Forelimb muscle (tissue), 1 donor: Measurements from ENCODE around the gene ADSS1. TPM values are rescaled to one million over a fixed set of nuclear protein-coding genes. Genes with fewer than 3 reads are reported as not detected.

Source experiments
- DNase-seq: peaks from one replicate; pipeline ENCODE4 v3.0.0-alpha.2; 2013; ENCODE audit warnings: low read depth
- polyA plus RNA-seq: library from polyadenylated mRNA; unstranded; fragments of 120-200 nt; gene quantifications from one replicate; pipeline ENCODE4 v1.2.1, GENCODE V29; 2013; ENCODE audit not compliant: insufficient read length

The ADSS1 gene
- polyA plus RNA-seq, 1 donor, result 82.3 TPM

DNA sequence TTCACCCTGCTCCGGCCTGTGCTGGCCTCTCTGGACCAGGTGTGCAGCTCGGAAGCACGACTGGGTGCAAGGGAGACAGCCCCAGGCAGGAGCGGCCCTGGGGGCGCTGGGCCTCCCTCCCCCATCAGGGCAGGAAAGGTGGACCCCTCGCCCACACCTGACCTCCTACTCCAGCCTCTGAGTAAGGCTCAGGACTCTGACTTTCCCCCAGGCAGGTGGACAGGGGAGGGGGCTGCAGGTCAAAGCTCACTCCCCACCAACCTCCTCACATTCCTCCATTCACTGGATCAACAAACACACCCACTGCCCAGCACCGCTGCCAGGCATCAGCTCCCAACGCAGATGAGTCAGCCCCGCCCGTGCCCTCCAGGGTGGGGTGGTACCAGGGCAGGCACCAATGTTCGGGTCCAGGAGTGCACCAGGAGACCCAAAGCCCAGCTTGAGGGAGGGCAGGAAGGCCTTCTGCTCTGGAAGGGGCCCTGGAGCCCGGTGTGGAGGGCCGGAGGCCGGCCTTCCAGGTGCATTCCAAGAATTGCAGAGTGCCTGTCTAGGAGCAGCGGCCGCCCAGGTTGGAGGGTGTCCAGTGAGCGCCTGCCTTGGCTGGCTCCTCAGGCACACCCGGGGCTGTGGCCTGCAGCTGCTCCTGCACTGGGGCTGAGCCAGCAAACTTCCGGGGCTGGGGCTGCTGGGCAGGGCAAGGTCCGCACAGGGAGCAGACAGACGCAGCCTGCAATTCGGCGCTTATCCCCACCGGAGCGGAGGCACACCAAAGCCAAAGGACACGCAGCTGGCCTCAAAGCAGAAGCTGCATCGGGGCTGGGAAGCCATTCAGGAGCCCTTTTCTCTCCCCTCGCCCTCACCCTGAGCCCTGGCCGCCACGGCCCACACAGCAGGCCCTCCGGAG, 36.2 kb upstream of the ADSS1 start:
- no peak for DNase-seq

DNA sequence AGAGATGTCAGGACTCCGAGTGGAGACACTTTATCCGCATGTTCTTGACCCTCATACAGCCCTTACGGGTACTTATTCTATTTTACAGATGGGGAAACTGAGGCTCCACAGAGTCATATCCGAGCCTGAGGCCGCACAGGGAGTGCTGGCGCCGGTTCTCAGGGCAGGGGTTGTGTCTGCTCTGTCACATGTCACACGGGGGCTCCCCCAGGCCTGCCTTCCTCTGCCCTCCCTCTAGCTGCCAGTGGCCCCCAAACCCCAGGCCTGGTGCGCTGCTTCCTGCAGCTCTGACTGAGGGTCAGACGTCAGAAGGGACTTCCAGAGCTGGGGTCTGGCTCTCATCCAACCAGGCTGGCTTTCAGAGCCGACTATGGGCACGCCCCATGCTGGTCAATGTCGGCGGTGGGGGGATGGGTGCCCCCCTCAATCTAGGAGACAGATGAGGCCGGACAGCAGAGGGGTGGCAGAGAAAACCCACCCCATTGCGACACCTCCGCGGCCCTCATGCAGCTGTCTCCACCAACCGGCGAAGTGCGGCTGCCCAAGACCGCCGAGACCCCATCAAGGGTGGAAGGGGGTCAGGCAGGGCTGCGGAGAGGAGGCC, 35.4 kb upstream of the ADSS1 start:
- DNase-seq, result no peak

DNA sequence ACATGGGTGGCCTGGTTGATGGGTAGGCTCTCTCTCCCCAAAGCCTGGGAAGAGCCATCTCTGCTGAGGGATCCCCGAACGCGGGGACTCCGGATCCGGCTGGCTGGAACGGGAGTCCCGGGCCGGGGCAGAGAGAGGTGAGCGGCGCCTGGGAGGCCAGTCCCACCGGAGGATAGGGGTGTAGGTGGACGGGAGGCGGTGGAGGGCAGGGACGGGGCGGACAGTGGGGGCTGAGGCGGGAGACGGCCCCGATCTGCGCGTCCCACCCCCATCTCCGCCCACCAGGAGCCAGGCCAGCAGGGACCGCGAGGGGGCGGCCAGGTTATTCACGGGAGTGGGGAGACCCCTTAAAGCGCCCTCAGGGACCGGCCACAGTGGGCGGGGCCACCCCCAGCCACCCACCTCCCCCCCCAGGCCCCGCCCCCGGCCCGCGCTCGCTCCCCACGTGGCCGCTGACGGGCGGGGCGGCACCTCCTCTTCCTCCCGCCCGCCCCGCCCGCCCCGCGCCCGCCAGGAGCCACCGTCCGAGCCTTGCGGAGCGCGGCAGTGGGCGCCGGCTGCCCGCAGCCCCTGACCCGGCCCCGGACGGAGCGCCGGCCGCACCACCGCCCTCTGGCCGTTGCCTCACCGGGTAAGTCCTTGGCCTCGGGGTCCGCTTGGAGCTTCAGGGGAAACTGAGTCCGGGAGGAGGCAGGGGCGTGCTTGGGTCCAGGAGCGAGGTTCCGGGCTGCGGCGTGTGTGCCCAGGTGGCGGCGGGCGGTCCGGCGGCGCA, 34.7 kb upstream of the ADSS1 start, which contains the start of gene INF2:
INF2 (plus strand) TSS at position 510 of the 772 bp plus-strand sequence. CDS start 11,748 bp downstream, outside the sequence.
- no peak for DNase-seq

DNA sequence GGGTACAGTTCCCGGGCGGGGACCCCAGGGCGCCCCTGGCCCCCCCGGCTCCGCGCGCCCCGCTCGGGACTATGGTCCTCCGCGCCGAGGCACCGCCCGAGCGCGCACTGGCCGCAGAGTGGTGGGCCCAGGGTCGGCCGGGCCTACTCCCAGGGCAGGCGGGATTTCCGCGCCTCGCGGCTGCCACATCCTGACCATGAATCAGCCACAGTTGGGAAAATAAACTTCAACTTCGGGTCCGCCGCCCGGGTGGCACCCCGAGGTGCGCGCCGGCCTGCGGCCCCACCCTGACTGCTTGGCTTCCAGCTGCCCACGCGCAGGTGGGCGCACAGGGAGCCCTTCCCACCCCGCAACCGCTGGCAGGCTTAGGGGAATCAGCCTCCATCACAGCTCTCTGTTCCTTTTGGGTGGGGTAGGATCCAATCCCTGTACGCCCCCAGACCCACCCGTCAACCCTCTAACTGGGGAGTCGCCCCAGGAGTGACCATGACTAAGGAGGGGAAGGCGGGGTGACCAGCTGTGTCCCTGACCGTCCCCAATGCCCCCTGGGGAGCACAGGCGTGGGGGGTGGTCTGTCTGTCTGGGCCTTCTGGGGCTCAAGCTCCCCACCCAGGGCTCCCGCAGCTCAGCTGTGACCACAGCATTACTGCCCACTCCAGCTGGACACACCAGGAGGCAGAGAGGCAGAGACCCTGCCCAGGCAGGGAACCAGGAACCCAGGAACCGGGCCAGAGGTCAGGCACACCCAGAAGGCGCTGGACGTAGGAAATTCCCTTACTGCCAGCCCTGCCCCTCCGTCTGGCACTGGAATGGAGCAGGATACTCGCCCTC, 33.9 kb upstream of the ADSS1 start:
- no peak for DNase-seq

DNA sequence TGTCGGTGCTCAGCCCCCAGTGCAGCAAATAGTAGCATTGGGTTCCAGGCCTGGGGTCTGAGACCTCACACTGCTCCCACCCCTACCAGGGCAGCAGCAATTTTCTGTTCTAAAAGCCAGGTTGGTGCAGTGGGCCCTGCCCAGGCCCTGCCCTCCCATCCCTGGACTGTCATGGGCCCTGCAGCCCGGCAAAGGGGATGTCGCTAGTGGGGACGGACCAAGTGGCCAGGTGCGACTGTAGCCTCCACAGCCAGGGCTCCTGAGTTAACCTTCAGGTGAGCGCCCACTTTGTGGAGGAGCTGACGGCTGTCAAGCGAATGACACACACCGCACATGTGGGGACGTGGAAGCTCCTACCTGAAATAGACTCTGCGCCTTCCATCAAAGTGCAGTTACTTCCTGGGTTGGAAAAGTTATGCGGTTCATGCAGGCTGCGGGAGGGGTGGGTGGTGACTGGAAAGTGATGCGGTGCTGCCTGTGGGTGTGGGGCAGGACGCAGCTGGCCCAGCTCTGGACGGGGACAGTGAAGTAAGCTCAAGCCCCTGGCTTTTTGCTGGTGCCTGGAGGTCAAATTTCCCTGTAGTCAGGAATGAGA, 33.1 kb upstream of the ADSS1 start:
- no peak for DNase-seq

DNA sequence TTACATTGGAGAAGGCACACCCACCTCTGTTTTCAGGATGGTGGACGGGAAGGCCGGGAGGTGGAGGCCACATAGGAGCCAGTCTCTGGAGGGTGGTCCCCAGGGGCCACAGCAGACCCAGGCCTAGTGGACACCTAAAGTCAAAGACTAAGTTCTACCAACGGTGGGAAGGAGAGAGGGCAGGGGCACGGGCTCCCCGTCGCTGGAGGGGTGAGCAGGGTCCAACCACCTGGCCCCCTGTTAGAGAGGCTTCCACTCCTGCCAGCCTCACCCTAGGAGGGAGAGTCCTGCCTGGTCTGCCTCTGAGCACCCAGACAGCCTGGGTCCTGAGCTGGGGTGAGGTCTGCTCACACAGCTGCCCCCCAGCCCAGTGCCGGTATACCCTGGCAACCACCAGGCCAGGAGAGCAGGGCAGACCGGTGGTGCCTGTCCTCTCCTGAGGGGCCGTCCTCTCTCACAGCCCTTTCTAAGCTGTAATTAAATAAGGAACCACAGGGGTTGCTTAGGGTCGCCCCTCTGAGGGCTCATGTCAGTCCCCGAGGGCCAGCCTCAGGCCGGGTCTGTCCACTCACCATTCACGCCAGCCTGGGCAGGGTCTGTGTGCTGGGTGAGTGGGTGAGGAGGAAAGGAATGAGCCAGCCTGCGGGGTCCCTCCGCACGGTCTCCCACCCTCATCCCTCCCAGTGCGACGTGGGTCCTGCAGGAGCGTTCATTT, 32.3 kb upstream of the ADSS1 start:
- no peak for DNase-seq

DNA sequence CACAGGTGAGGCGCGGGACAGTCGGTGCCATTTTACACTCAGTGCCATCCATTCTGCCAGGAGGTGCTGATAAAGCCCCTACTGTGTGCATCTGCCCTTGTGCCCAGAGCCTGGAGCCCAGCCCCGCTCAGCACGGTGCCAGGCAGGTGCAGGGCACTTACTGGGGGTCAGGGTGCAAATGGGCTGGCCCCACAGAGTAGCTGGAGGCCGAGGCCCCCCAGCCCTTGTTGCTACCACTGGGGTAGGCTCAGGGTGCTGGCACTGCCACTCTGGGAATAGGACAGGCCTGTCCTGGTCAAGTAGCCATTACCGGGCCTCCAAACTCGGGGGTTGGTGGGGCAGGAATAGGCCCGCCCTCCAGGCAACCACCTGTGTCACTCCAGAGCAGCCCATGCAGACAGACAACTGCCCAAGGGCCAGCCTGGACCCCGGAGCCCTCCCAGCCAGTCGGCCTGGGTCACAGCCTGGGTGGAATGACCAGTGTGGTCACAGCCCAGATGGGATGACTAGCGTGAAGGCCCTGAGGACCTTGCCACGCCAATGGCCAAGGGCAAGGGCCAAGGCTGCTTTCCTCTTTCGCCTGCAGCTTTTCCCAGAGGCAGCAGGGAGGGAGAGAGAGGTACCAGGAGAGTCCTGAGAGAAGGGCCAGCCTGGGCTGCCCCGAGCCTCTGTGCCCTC, 31.6 kb upstream of the ADSS1 start:
- DNase-seq, result no peak

DNA sequence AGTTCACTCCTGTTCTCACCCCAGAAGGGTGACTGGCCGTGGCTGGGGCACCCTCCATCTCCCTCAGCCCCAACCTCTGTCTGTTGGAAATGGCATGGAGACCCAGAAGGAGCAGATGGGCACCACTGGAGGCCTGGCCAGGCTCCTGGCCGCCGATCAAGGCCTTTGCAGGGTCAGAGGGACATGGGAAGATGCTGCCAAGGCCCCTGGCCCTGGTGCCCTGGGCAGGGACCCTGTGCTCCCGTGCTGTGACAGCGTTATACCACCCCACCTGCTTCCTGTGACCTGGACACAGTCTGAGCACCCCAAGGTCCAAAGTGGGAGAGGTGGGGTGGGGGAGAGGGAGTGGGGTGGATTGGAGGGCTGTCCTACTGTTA, 31.1 kb upstream of the ADSS1 start:
- DNase-seq, result no peak

DNA sequence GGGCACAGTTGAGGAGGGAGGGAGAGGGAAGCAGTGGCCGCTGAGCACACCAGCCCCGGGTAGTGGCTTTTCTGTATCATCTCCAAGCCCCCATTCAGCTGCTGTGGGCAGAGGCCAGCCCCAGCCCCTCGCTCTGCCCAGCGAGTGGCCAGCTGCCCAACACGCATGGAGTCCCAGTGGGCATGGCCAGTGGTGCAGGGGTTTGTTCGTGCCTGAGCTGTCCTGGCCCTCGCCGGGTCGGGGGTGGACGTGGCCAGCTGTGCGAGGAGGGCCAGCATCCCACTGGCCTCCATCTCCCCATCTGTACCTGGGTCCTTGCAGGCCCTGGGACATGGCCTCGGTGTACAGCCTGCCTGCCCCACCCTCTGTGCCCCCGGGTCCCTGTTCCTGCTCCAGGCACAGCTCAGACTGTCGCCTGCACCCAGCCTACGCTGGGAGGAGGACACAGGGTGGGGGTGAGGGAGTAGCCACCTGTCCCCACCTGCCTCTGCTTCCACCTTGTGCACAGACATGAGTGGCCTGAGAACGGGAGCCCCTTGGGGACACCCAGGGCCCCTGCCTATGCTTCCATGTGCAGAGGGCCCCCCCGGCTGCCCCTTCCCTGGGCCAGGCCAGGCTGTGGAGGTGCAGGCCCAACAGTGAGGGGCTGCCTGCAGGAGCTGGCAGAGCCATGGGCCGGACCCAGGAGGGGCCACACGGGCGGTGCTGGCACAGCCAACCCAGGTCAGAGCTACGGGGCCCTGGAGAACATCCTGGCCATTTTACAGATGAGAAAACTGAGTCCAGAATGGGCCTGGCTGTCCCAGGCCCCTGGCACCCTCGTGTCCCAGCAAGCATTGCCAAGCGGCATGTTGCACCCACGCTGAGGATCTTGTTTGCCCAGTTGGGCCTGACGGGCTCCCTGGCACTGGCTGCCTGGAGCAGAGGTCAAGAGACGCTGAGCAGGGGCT, 30.3 kb upstream of the ADSS1 start:
- no peak for DNase-seq

DNA sequence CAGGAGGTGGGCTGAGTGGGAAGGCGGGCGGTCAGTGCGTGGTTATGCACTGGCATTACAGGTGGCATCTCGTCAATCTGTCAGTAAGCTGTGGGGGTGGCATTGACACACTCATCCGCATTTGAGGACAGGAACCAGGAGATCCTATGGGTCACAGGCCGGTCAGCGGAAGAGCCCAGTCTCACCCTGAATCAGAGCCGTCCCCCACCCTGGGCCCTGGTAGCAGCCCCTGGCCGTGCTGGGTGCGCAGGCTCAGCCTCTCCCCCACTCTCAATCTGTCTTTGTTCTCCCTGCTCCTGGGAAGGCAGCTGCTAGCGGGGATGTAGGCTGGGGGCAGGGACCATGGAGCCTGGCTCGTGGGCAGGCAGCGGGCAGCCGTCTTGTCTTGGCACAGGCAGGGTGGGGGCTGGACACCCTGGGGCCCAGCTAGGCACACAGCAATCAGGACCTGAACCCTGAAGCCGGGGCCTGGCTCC, 29.5 kb upstream of the ADSS1 start:
- DNase-seq, result no peak

DNA sequence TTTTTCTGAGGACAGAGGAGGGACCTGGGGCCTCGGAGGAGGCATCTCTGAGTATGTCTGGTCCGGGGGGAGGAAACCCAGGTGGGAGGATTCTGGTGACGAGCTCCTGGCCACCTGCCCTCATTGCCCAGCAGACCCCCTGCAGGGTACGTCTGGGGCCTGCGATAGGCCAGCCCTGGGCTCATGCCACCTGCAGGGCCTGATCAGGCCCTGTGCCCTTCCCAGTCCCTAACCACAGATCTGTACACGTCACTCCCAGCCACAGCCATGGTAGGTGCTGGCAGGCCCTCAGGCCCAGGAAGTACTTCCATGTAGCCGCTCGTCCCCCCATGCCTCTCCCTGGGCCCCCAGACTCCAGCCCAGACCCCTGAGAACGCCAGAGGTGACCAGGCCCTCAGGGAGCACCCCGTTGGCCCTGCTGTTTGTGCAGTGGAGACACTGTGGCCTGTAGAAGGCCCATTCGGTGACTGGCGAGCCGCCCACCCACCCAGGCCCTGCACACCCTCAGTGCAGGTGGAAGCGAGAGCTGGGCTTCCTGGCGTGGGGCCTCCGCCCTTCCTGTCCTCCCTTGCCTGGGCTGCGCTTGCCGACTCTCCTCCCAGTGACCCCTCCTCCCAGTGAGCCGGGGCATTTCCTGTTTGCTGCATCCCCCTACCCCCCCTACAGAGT, 28.9 kb upstream of the ADSS1 start:
- DNase-seq, result no peak

DNA sequence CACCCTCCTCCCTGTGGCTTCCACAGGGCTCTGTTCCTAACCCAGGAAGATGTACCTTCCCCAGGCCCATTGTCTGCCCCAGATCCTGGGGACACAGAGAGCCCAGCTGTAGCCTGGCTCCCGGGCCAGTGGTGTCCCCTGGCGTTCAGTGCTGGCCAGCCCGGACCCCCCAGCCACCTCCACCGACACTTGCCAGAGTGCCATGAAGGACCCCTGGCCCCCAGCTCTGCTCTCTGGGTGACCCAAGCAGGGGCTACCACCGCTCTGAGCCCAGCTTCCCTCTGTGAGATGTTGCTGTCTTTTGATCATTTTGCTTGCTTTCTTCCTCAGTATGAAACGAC, 28.4 kb upstream of the ADSS1 start:
- DNase-seq, result no peak

DNA sequence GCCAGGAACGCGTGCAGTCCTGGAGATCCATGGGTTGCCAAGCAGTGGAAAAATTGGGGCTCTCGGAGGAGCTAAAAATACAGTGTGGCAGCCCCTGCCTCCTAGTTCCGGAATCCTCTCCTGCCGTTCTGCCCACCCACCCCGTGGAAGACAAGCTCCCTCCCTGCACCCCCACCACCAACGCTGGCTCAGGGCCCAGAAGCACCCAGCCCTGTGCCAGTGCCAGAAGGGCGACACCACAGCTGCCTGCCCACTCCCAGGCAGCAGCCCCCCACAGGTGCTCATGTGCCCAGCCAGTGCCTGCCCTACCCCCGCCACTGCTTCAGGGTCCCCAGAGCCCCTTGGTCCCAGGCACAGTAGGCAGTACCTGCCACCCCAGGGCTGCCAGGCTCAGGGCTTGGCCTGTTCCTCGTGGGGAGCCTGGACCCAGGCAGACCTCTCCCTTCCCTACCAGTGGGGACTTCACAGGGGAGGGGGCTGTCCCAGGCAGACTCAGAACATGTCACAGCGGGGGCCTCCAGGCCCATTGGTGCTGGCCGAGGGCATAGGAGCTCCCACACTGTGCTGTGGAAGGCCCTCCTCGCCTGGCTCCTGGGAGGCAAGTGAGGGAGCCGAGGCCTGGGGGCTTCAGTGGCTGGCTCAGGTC, 27.2 kb upstream of the ADSS1 start:
- DNase-seq, result no peak

DNA sequence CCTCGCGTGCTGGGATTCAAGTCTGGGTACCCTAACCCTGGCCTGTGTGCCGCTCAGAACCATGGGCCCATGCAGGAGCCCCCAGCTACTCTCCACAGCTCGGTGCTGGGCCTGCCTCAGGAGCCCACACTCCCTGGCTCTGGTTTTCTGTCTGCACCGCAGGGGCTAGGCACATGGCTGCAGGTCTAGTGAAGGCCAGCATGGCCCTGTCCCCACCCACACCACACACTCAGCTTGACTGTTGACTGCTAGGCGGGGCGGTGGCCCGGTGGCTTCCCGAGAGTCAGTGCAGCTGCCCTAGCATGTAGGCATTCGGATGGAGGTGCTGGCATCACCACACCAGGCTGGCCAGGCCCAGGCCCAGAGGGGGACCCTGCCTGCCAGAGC, 26.7 kb upstream of the ADSS1 start:
- DNase-seq, result no peak

DNA sequence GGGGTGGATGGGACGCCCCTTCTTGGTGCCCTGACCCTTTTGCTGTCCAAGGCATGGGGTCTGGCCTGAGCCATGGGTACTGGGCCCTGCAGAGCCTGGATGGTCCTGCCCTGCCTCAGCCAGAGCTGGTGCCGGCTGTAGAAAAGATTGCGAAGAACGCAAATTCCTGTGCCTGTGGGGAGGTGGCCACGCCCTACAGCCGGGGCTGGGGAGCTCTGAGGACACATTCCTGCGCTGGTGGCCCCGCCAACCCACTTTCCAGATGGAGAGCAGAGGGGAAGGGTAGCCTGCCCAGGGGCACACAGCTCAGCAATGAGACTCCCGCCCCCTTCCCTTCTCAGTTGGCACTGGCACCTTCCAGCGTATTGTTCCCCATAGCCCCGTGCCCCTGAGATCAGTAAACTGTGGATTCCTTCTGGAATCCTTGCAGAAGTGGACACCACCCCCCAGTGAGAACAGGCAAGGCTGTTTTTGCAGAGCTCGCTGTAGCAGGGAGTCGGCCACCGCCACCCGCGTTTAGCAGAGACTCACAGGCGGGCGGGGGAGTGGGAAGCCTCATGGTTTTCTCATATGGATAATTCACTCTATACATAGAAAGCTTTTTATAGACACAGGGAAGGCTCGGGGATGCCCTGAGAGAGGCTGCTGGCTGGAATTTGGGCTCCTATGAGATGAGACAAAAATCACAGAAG, 26.0 kb upstream of the ADSS1 start:
- DNase-seq, result no peak

DNA sequence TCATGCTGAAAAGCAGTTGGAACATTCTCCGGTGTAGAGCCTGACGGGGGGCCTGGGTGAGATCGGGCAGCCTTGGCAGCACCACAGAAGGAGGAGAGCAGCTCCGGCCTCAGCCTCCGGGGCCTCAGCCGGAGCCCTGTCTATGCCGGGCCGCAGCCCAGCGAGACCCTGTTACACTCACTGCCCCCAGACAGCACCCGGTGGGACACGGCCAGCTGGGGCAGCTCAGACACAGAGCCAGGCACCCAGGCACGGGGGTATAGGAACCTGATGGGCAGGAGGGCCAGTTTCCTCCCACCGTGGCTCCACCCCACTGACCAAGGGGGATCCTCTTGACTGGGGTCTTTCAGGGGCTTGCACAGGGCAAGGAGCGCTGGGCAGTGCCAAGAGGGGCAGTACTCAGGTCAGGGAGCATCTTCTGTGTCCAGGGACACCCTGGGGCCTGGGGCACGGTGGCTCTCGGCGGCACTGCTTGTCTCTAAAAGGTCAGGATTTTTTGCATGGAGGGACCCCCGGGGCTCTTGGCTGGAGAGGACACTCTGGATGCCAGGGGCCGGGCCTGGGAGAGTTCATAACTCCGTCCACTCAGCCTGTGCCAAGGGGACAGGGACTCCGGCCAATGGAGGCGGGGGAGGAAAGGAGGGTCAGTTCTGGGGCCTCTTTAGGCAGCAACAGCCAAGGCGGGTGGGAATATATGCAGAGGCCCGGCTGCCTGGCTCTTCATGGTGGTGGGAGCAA, 25.2 kb upstream of the ADSS1 start:
- DNase-seq, result no peak

DNA sequence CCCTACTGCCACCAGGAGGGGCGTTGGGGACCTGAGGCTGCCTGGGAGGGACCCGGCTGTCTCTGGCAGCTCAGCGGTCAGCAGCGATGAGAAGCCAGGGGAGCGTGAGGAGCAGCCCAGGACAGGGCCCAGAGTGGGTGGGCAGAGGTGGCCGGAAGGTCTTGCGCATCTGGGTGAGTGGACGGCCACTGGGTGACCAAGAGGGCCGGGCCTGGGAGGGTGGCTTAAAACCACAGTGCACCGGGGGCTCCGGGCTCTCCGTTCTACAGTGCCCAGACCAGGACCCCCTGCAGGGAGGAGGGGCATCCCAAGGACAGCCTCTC, 24.6 kb upstream of the ADSS1 start:
- DNase-seq, result no peak
